H1 (cell line): ENCODE measurements around the gene CAMK2D. TPM values are rescaled to one million over a fixed set of nuclear protein-coding genes. Genes with fewer than 3 reads are reported as not detected.

ENCODE experiments used
- ASH2L ChIP-seq: fragments of 200-600, 300-600 bp; sonication (generic); IDR thresholded peaks from one replicate; pipeline ENCODE4 v1.7.1; 2017; ENCODE audit warnings: low read length
- BACH1 ChIP-seq: IDR thresholded peaks from 2 replicates; pipeline ENCODE4 v1.6.1; 2012; ENCODE audit warnings: low read length, improper control_type of control experiment
- CEBPB ChIP-seq: IDR thresholded peaks from 2 replicates; pipeline ENCODE4 v1.6.1; 2012; ENCODE audit warnings: low read depth, low read length
- CHD1 ChIP-seq: IDR thresholded peaks from 2 replicates; pipeline ENCODE4 v1.6.1; 2012; ENCODE audit warnings: low read depth, low read length, improper control_type of control experiment
- GABPA ChIP-seq: IDR thresholded peaks from 2 replicates; pipeline ENCODE4 v1.6.1; 2011; ENCODE audit warnings: mild to moderate bottlenecking, low read length, moderate library complexity, borderline replicate concordance; ENCODE audit not compliant: insufficient read depth
- JUND ChIP-seq: IDR thresholded peaks from 2 replicates; pipeline ENCODE4 v1.6.1; 2011; ENCODE audit warnings: mild to moderate bottlenecking, improper control_type of control experiment, low read length
- KDM1A ChIP-seq: fragments of 200-600, 300-600 bp; sonication (generic); IDR thresholded peaks from 2 replicates; pipeline ENCODE4 v1.7.1; 2016; ENCODE audit warnings: mild to moderate bottlenecking, low read length, borderline replicate concordance
- POLR2A ChIP-seq, 2 experiments: IDR thresholded peaks; 1 replicate in 1 of 2; 2 replicates in 1 of 2; pipeline ENCODE4 v1.6.1; 2011; ENCODE audit warnings: low read depth in 2 of 2, low read length in 2 of 2, mild to moderate bottlenecking in 2 of 2; ENCODE audit errors: control extremely low read depth in 1 of 2
- RFX5 ChIP-seq: IDR thresholded peaks from 2 replicates; pipeline ENCODE4 v1.6.1; 2011; ENCODE audit warnings: low read depth, low read length, improper control_type of control experiment, borderline replicate concordance
- SAP30 ChIP-seq: fragments of 300-600 bp; sonication (generic); IDR thresholded peaks from 2 replicates; pipeline ENCODE4 v1.7.1; 2012; ENCODE audit warnings: low read length, moderate library complexity, mild to moderate bottlenecking, inconsistent platforms; ENCODE audit not compliant: insufficient read depth, insufficient replicate concordance
- polyA plus RNA-seq, 7 experiments: library from polyadenylated mRNA; depleted of rRNA in 3 of 7; stranded (reverse) in 5 of 7; unstranded in 2 of 7; fragments of >200 nt in 5 of 7; fragments of 200-250 nt in 2 of 7; gene quantifications; 1 replicate in 5 of 7; 2 replicates in 1 of 7; 4 replicates in 1 of 7; pipeline versions ENCODE4 v1.2.1 to v1.2.3, GENCODE V29; 2011 to 2013; ENCODE audit warnings: missing spikeins in 2 of 7, mixed read lengths in 2 of 7
- total RNA-seq: library from RNA; stranded (reverse); fragmentation: NEBNext Ultra II Directional; extraction: Animal tissue kit (Norgen Biotek cat#: 25700); gene quantifications from 2 replicates; pipeline ENCODE4 v1.2.1, GENCODE V29; 2021
- TF ChIP-seq, protein P1 (sequence below): IDR thresholded peaks from 2 replicates; pipeline ENCODE4 v1.6.1; 2012; ENCODE audit warnings: inconsistent platforms

Gene CAMK2D
- total and polyA plus RNA-seq, 2 of the 8 experiments (the other 6 are each of a cell fraction or from before 2014, with no cell fraction given) = 3.2 to 7.0 TPM

DNA sequence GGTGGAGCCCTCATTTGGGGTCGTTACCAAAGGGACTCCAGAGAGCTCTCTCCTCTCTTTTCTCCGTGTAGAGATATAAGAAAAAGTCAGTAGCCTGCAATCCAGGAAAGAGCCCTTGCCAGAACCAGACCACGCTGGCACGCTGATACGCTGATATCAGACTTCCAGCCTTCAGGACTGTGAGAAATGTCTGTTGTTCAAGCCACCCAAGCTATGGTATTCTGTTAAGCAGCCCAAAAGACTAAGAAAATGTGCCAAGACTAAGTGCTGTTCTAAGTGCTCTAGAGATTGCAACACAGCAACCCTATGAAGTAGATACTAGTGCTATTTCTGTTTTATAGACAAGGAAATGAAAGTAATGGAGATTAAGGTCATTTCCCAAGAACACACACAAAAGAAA, 205.7 kb downstream of the CAMK2D start (continued):
- TF ChIP-seq, protein P1, sequence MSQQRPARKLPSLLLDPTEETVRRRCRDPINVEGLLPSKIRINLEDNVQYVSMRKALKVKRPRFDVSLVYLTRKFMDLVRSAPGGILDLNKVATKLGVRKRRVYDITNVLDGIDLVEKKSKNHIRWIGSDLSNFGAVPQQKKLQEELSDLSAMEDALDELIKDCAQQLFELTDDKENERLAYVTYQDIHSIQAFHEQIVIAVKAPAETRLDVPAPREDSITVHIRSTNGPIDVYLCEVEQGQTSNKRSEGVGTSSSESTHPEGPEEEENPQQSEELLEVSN = no peak
- TF ChIP-seq BACH1 (no peak), GABPA (no peak), KDM1A (no peak), ASH2L (no peak), RFX5 (no peak), JUND (no peak), CEBPB (no peak), CHD1 (no peak), POLR2A (IDR thresholded peaks at IDR 0.05; ENCODE audit: control extremely low read depth in 1 of 2, low read depth in 2 of 2, low read length in 2 of 2) (no peak), SAP30 (no peak)
